GM12891 (cell line): ENCODE measurements around the gene CDH5.
"Not testable (repeated sequence)": the region's sequence is repeated elsewhere in the genome, so short reads cannot be mapped to it uniquely, and the experiment has no call there.

Source experiments
- PAX5 ChIP-seq: IDR thresholded peaks from 2 replicates; pipeline ENCODE4 v1.6.1; 2011; ENCODE audit warnings: low read length, moderate library complexity, mild to moderate bottlenecking; ENCODE audit not compliant: insufficient read depth, severe bottlenecking
- POLR2A ChIP-seq: IDR thresholded peaks from 2 replicates; pipeline ENCODE4 v1.6.1; 2011; ENCODE audit warnings: low read depth, low read length, control low read depth
- POLR2AphosphoS5 ChIP-seq: IDR thresholded peaks from 2 replicates; pipeline ENCODE4 v1.6.1; 2011; ENCODE audit warnings: low read depth, low read length, control low read depth
- POU2F2 ChIP-seq: IDR thresholded peaks from 2 replicates; pipeline ENCODE4 v1.6.1; 2011; ENCODE audit warnings: low read depth, mild to moderate bottlenecking, control low read depth, low read length, moderate library complexity
- SPI1 ChIP-seq: IDR thresholded peaks from 2 replicates; pipeline ENCODE4 v1.6.1; 2011; ENCODE audit warnings: low read depth, low read length, control low read depth
- TAF1 ChIP-seq: IDR thresholded peaks from 2 replicates; pipeline ENCODE4 v1.6.1; 2011; ENCODE audit warnings: low read depth, low read length, control low read depth

DNA sequence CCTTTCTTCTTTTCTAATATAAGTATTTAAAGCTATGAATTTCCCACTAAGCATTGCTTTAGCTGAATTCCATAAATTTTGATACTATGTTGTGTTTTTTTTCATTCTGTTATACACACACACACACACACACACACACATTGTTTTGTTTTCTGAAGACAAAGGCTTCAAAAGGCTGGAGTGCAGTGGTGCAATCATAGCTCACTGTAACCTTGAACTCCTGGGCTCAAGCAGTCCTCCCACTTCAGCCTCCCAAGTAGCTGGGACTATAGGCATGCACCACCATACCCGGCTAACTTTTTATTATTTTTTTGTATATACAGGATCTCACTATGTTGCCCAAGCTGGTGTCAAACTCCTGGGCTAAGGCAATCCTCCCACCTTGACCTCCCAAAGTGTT is 86.7 kb downstream of the CDH5 start:
- TF ChIP-seq POLR2A, POLR2AphosphoS5, SPI1, POU2F2, TAF1, PAX5: not testable (repeated sequence)
